AG10803 (cell line): ENCODE results near the gene PHAF1.

ENCODE experiments used
- DNase-seq: peaks from one replicate; pipeline ENCODE4 v3.0.0; 2010; ENCODE audit warnings: low read depth
- H3K4me3 ChIP-seq: 2 replicates; pipeline ENCODE4 v1.5.1; 2011; ENCODE audit warnings: mild to moderate bottlenecking, low read length, control low read depth
- CTCF ChIP-seq: conservative IDR thresholded peaks from 2 replicates; pipeline ENCODE4 v1.5.1; 2011; ENCODE audit warnings: mild to moderate bottlenecking, low read length, control low read depth, inconsistent platforms

PHAF1 gene

GRCh38 chr16:67150047-67150832 lies 40.5 kb downstream of the PHAF1 start:
- TF ChIP-seq CTCF: 0 out of 2 replicates have a peak, but pooled peaks have one; percentile 8
- H3K4me3 ChIP-seq: peak overlapping the region; percentile 69
- peak; percentile 67 for DNase-seq

- DNase-seq: peak; percentile 74
- H3K4me3 ChIP-seq: peak within 1 kb of the TSS; percentile 69
- no peak for TF ChIP-seq CTCF
These were observed 41.2 kb downstream of the PHAF1 start, which contains the start of gene B3GNT9 for GRCh38 chr16:67150833-67151396. Gene B3GNT9 (minus strand): TSS chr16:67150998. CDS start chr16:67150485, 513 bp downstream.

GRCh38 chr16:67151431-67152097 lies 41.8 kb downstream of the PHAF1 start:
- peak overlapping the region; percentile 69 for H3K4me3 ChIP-seq
- TF ChIP-seq CTCF: no peak
- DNase-seq: no peak

GRCh38 chr16:67154578-67155294 lies 45.0 kb downstream of the PHAF1 start:
- no peak for TF ChIP-seq CTCF
- no peak for DNase-seq
- H3K4me3 ChIP-seq: peak overlapping the region; percentile 35

GRCh38 chr16:67155295-67156142 lies 45.8 kb downstream of the PHAF1 start:
- TF ChIP-seq CTCF: peak; percentile 61
- peak; percentile 64 for DNase-seq
- H3K4me3 ChIP-seq: peak overlapping the region; percentile 35

GRCh38 chr16:67156143-67156844 lies 46.6 kb downstream of the PHAF1 start:
- no peak overlapping the region for H3K4me3 ChIP-seq
- no peak for TF ChIP-seq CTCF
- no peak for DNase-seq
